ENCODE measurements around the gene GPR161.
A peak's percentile ranks its signal among the peaks of the same experiment; 100 is the strongest.

The GPR161 gene

GRCh38 chr1:168138134-168138533, 1.4 kb upstream of the GPR161 start:
- DNase-seq (ENCODE audit: low read depth), result peak; percentile 16
- no peak overlapping the region for H3K4me3 ChIP-seq (ENCODE audit: control insufficient read depth, low read depth, low read length)
- no peak for TF ChIP-seq CTCF (conservative IDR thresholded peaks at IDR 0.05; ENCODE audit: control insufficient read depth, insufficient read depth, low read depth, low read length)

DNA sequence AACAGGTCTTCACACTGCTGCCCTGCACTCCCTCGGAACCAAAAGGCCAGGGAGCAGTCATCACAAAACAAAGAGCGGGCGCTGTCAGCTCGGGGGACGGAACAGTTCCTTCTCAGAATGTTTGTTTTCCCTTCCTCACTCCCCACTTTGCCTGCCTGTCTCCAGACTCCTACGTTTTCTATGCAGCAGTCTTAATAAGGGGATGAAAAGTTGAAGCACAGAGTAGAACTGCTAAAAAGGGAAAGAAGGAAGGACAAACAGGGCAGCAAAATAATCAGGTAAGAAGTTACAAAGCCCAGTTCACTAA, 738 bp upstream of the GPR161 start:
- TF ChIP-seq CTCF (conservative IDR thresholded peaks at IDR 0.05; ENCODE audit: control insufficient read depth, insufficient read depth, low read depth, low read length), result no peak
- no peak for DNase-seq (ENCODE audit: low read depth)
- H3K4me3 ChIP-seq (ENCODE audit: control insufficient read depth, low read depth, low read length), result peak overlapping the region; percentile 72

DNA sequence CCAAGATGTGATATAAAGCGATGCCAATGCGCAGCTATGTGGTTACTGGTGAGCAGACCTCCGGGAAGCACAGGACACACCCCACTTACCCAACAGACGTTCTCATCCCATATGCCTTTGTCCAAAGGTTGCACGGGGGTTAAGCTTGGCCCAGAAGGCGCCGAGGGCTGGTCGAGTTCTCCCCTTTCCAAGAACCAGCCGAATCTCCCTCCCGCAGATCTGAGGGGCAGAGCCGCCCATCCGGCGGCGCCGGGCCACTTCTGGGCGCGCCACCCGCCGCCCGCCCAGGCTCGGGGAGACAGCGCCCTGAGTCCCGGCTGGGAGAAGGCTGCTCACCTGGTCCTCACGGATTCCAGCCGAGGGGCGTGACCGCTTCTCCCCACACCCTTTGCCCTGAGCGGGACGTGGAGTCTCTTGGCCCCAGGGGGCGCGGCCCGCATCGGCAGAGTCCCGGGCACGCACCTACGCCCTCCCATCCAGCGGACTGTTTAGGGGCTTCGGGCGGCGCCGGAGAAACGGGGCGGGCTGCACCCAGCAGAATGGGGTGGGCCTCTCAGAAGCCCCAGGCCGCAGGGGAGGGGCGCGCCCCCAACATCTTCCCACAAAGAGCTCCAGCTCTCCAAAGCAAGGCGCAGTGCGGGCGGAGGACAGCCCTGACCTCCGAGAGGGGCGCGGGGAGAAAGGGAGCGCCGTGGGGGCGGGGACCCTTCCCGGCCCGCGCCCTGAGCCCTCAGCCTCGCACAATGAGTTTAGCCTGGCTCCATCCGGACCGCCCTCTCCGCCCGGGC, 615 bp downstream of the GPR161 start:
- H3K4me3 ChIP-seq (ENCODE audit: control insufficient read depth, low read depth, low read length), result peak overlapping the region; percentile 72
- peak; percentile 41 for DNase-seq (ENCODE audit: low read depth)
- TF ChIP-seq CTCF (conservative IDR thresholded peaks at IDR 0.05; ENCODE audit: control insufficient read depth, insufficient read depth, low read depth, low read length), result no peak

- no peak for DNase-seq (ENCODE audit: low read depth)
- peak overlapping the region; percentile 72 for H3K4me3 ChIP-seq (ENCODE audit: control insufficient read depth, low read depth, low read length)
- TF ChIP-seq CTCF (conservative IDR thresholded peaks at IDR 0.05; ENCODE audit: control insufficient read depth, insufficient read depth, low read depth, low read length), result no peak
Observed at GRCh38 chr1:168135116-168135920, 1.4 kb downstream of the GPR161 start.

GRCh38 chr1:168134642-168135041, 2.1 kb downstream of the GPR161 start:
- no peak for TF ChIP-seq CTCF (conservative IDR thresholded peaks at IDR 0.05; ENCODE audit: control insufficient read depth, insufficient read depth, low read depth, low read length)
- no peak overlapping the region for H3K4me3 ChIP-seq (ENCODE audit: control insufficient read depth, low read depth, low read length)
- DNase-seq (ENCODE audit: low read depth), result no peak

DNA sequence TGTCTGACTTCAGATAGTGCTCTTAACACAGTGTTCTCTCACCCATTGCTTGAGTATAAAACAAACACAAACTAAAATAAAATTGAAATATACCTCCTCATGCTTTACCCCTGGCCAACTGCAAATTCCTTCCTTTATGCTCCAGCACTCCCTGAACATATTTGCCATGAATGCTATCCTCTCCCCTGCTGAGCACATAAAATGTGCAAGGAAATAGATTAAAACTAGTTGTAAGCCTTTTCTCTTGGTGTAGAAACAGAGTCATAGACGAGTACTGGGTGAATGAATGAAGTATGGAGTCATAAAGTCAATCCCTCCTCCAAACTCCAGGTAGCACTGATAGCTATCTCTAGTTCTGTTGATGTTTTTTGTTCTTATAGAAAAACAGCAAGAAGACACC, 2.6 kb downstream of the GPR161 start:
- TF ChIP-seq CTCF (conservative IDR thresholded peaks at IDR 0.05; ENCODE audit: control insufficient read depth, insufficient read depth, low read depth, low read length), result no peak
- no peak overlapping the region for H3K4me3 ChIP-seq (ENCODE audit: control insufficient read depth, low read depth, low read length)
- no peak for DNase-seq (ENCODE audit: low read depth)

All from fibroblast of mammary gland (primary cell).